Erythroblast (primary cell): ENCODE measurements around the gene NRF1.

Experiments used
- GATA1 ChIP-seq: IDR thresholded peaks from 2 replicates; pipeline ENCODE4 v1.6.1; 2011; ENCODE audit warnings: low read depth, mild to moderate bottlenecking, control low read depth, low read length, moderate library complexity
- POLR2A ChIP-seq: IDR thresholded peaks from 2 replicates; pipeline ENCODE4 v1.6.1; 2011; ENCODE audit warnings: mild to moderate bottlenecking, low read length

- TF ChIP-seq POLR2A (no peak), GATA1 (no peak)
Measured at GRCh38 chr7:129652914-129653313, 41.4 kb downstream of the NRF1 start.
